Thyroid gland (tissue), 4 donors: Measurements from ENCODE around the gene LHX5. TPM values are rescaled to one million over a fixed set of nuclear protein-coding genes. Genes with fewer than 3 reads are reported as not detected.

Source experiments
- DNase-seq, 2 donors: peaks; one replicate each; pipeline ENCODE4 v3.0.0-alpha.2; 2019
- H3K27ac ChIP-seq, 3 donors: fragments of 200-600 bp; sonication (generic); 1 replicate in 2 of 3; 2 replicates in 1 of 3; pipeline ENCODE4 v1.5.1; 2016 to 2019; ENCODE audit warnings: mild to moderate bottlenecking in 1 of 3, moderate library complexity in 1 of 3
- H3K27me3 ChIP-seq: fragments of 200-600 bp; sonication (generic); one replicate; pipeline ENCODE4 v1.5.1; 2019
- H3K36me3 ChIP-seq, 2 donors: fragments of 200-600 bp; sonication (generic); one replicate each; pipeline ENCODE4 v1.5.1; 2016 to 2019
- H3K4me1 ChIP-seq, 2 donors: fragments of 200-600 bp; sonication (generic); one replicate each; pipeline ENCODE4 v1.5.1; 2017 to 2019
- H3K4me3 ChIP-seq, 3 donors: fragments of 200-600 bp; sonication (generic); replicated peaks in 1 of 3; 1 replicate in 2 of 3; 2 replicates in 1 of 3; pipeline ENCODE4 v1.5.1; 2016; ENCODE audit warnings: mild to moderate bottlenecking in 1 of 3
- H3K9me3 ChIP-seq: fragments of 200-600 bp; sonication (generic); one replicate; pipeline ENCODE4 v1.5.1; 2017
- CTCF ChIP-seq, 6 experiments: fragments of 200-600 bp in 3 of 6; fragments of 450-650 bp in 3 of 6; sonication (generic) in 3 of 6; IDR thresholded peaks; one replicate each; pipeline ENCODE4 v1.5.1; 2016 to 2019; ENCODE audit warnings: antibody characterized with exemption in 6 of 6, mild to moderate bottlenecking in 2 of 6, inconsistent platforms in 1 of 6, moderate library complexity in 1 of 6
- POLR2A ChIP-seq, 2 donors: fragments of 450-650 bp; IDR thresholded peaks; one replicate each; pipeline ENCODE4 v1.6.1; 2017; ENCODE audit warnings: antibody characterized with exemption in 2 of 2, mild to moderate bottlenecking in 2 of 2, moderate library complexity in 1 of 2
- WGBS, 2 donors: methylation state at CpG; one replicate each; pipeline ENCODE4 v1.1.5; 2017; 5-methylcytosine and 5-hydroxymethylcytosine counted together
- intact Hi-C: fragments of 100-400 bp; cut with DNase I; formaldehyde crosslinking; loops from one replicate; pipeline ENCODE4 v1.15.1; 2023
- total RNA-seq, 4 donors: library from RNA; depleted of rRNA; stranded (reverse); fragments of >200 nt; gene quantifications; one replicate each; pipeline ENCODE4 v1.2.3, GENCODE V29; 2016

The LHX5 gene
- total RNA-seq, 4 donors from 2014 or later, result 0.13 TPM; not detected in 3

- TF ChIP-seq CTCF (IDR thresholded peaks at IDR 0.05) (no peak), POLR2A (IDR thresholded peaks at IDR 0.05) (no peak)
- intact Hi-C loops, result no loop called here
- DNase-seq, result no peak
- WGBS, 2 donors, result 4 to 6% methylated on average over 29 to 33 of the region's 41 CpGs
- Histone ChIP-seq H3K27ac (no peak overlapping the region), H3K36me3 (no peaks in the 10 kb centered on the region), H3K9me3 (no peaks in the 10 kb centered on the region), H3K4me1 (no peaks in the 10 kb centered on the region), H3K4me3 (no peak overlapping the region), H3K27me3 (peaks cover 28% of the 10 kb centered on the region)
Measured at GRCh38 chr12:113478351-113479011, 6.8 kb upstream of the LHX5 start.

DNA sequence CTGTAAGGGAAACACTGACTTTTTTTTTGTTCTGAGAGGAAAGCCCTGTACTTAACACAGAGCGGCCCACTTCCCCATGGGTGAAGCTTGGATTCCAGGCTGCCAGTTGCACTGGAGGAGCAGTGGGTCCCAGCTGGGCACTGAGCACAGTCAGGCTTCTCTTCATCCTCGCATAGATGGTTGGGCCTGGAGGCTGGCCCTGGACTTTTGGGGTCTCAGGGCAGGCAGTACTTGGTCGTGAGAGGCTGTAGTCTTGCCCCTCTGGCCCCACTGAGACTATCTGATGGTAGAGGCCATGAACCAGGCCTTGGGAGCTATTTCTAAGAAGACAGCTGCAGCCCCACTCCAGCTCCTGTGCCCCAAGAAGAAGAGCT, 6.2 kb upstream of the LHX5 start:
- no peaks in the 10 kb centered on the region for H3K4me1 ChIP-seq
- H3K36me3 ChIP-seq, result no peaks in the 10 kb centered on the region
- intact Hi-C loops, result no loop called here
- DNase-seq, result no peak
- TF ChIP-seq CTCF (IDR thresholded peaks at IDR 0.05) (no peak), POLR2A (IDR thresholded peaks at IDR 0.05) (no peak)
- H3K4me3 ChIP-seq, result no peak overlapping the region
- H3K9me3 ChIP-seq, result no peaks in the 10 kb centered on the region
- 6% methylated on average over 2 to 3 of the region's 3 CpGs for WGBS, 2 donors
- H3K27ac ChIP-seq, result no peak overlapping the region
- H3K27me3 ChIP-seq, result peaks cover 28% of the 10 kb centered on the region

DNA sequence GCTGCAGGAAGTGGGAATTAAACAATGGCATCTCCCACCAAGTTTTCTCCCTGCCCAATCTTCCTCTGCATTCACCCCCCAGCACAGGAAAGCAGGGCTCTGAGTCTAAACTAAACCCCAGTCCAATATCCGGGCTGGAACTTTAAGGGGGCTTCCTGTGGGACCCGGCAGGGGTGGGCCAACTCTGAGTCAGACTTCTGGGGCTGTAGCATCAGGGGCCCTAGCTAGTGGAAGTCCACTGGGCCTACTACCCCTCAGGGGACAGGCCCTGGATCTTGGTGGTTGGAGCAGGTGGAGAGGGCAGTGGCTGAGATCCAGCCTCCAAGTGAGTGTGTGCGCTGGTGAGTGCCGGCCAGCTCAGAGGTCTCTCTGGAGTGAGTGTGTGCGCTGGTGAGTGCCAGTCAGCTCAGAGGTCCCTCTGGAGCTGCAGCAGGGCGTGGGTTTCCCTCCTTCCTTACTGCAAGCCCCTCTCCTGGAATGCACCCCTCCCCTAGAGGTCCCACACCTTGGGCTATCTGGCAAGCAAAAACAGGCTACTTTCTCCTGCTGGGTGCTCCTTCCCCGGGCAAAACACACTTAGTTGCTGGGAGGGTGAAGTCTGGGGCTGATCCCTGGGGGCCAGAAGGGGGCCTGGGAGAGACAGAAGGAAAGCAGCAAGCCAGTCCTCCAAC, 5.6 kb upstream of the LHX5 start:
- no peaks in the 10 kb centered on the region for H3K9me3 ChIP-seq
- no peaks in the 10 kb centered on the region for H3K4me1 ChIP-seq
- DNase-seq, result no peak
- intact Hi-C loops, result no loop called here
- peaks cover 28% of the 10 kb centered on the region for H3K27me3 ChIP-seq
- H3K4me3 ChIP-seq, result no peak overlapping the region
- no peak overlapping the region for H3K27ac ChIP-seq
- TF ChIP-seq POLR2A (IDR thresholded peaks at IDR 0.05) (no peak), CTCF (IDR thresholded peaks at IDR 0.05) (no peak)
- H3K36me3 ChIP-seq, result no peaks in the 10 kb centered on the region
- 0% methylated on average over 5 to 6 of the region's 7 CpGs for WGBS, 2 donors

- peaks cover 28% of the 10 kb centered on the region for H3K27me3 ChIP-seq
- DNase-seq, result no peak
- no peak overlapping the region for H3K27ac ChIP-seq
- no peaks in the 10 kb centered on the region for H3K36me3 ChIP-seq
- H3K4me3 ChIP-seq, result no peak overlapping the region
- 1 to 2% methylated on average over 23 to 29 of the region's 58 CpGs for WGBS, 2 donors
- no peaks in the 10 kb centered on the region for H3K4me1 ChIP-seq
- intact Hi-C loops, result no loop called here
- TF ChIP-seq POLR2A (IDR thresholded peaks at IDR 0.05) (no peak), CTCF (IDR thresholded peaks at IDR 0.05) (no peak)
- no peaks in the 10 kb centered on the region for H3K9me3 ChIP-seq
Measured at GRCh38 chr12:113476176-113476986, 4.7 kb upstream of the LHX5 start.
